D341Med (cell line): ENCODE data around the gene GLB1L.
"Not testable (repeated sequence)": the region's sequence is repeated elsewhere in the genome, so short reads cannot be mapped to it uniquely, and the experiment has no call there.

Experiments used
- DNase-seq: peaks from one replicate; pipeline ENCODE4 v3.0.0; 2012; ENCODE audit warnings: low spot score

GLB1L gene

GRCh38 chr2:219245148-219245898 is at the start of gene GLB1L, which contains the start of gene STK16:
Gene GLB1L, minus strand, starts transcription at chr2:219245444. Its CDS starts 1,871 bp downstream, at chr2:219243573.
Gene STK16, plus strand, starts transcription at chr2:219245479. Its CDS starts 521 bp downstream, at chr2:219246000.
- peak; percentile 93 for DNase-seq

- DNase-seq = peak; percentile 96
These were observed 49.4 kb upstream of the GLB1L start for GRCh38 chr2:219294356-219295351.

GRCh38 chr2:219293736-219294231 is 48.5 kb upstream of the GLB1L start:
- DNase-seq = peak; percentile 7

- no peak for DNase-seq
These were observed 47.4 kb upstream of the GLB1L start for GRCh38 chr2:219292616-219293015.

GRCh38 chr2:219291910-219292490 is 46.8 kb upstream of the GLB1L start:
- DNase-seq = no peak

- DNase-seq = no peak
These were observed 46.1 kb upstream of the GLB1L start for GRCh38 chr2:219291394-219291793.

GRCh38 chr2:219290381-219291171 is 45.3 kb upstream of the GLB1L start:
- DNase-seq = no peak

- DNase-seq = peak; percentile 21
These were observed 44.5 kb upstream of the GLB1L start for GRCh38 chr2:219289537-219290361.

- DNase-seq = no peak
These were observed 43.9 kb upstream of the GLB1L start for GRCh38 chr2:219289195-219289536.

GRCh38 chr2:219287580-219288265 is 42.5 kb upstream of the GLB1L start:
- no peak for DNase-seq

- DNase-seq = not testable (repeated sequence)
These were observed 41.8 kb upstream of the GLB1L start for GRCh38 chr2:219287116-219287440.

GRCh38 chr2:219286436-219287115 is 41.3 kb upstream of the GLB1L start:
- no peak for DNase-seq

GRCh38 chr2:219285894-219286425 is 40.7 kb upstream of the GLB1L start:
- DNase-seq = no peak

GRCh38 chr2:219285373-219285735 is 40.1 kb upstream of the GLB1L start:
- DNase-seq = no peak

- no peak for DNase-seq
These were observed 39.5 kb upstream of the GLB1L start for GRCh38 chr2:219284501-219285372.

GRCh38 chr2:219282943-219283581 is 37.8 kb upstream of the GLB1L start:
- DNase-seq = no peak

- DNase-seq = no peak
These were observed 37.1 kb upstream of the GLB1L start for GRCh38 chr2:219282375-219282774.

- no peak for DNase-seq
These were observed 36.3 kb upstream of the GLB1L start for GRCh38 chr2:219281588-219281987.
